Keratinocyte (primary cell): ENCODE results near the gene POM121L2.

Source experiments
- CTCF ChIP-seq, 3 experiments: IDR thresholded peaks in 1 of 3; conservative IDR thresholded peaks in 1 of 3; optimal IDR thresholded peaks in 1 of 3; 2 replicates in 2 of 3; 3 replicates in 1 of 3; pipeline versions ENCODE3 to v1.5.1; 2011; ENCODE audit warnings: low read length in 3 of 3, mild to moderate bottlenecking in 3 of 3, moderate library complexity in 2 of 3, control low read depth in 1 of 3, inconsistent platforms in 1 of 3; ENCODE audit not compliant: insufficient read depth in 2 of 3; ENCODE audit errors: extremely low read depth in 1 of 3
- EZH2 ChIP-seq: IDR thresholded peaks from one replicate; pipeline ENCODE4 v1.6.1; 2012; ENCODE audit warnings: inconsistent platforms, mild to moderate bottlenecking, low read length, moderate library complexity

DNA sequence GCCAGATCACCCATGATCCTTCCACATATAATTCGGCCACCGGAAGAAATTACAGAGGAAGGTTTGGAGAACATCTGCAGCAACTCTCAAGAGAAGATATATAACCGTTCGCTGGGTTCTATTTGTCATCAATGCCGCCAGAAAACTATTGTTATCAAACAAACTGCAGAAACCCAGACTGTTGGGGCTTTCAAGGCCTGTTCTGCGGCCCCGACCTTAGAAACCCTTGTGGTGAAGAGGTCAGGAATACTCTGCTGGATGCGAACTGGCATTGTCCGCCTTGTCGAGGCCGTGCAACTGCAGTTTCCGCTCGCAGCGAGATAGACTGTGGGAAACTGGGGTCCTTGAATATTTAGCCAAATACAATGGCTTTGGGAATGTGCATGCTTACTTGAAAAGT is 43.3 kb downstream of the POM121L2 start:
- TF ChIP-seq EZH2 (no peak), CTCF (optimal IDR thresholded peaks at IDR 0.05 in 1 of 3, IDR thresholded peaks at IDR 0.05 in 1 of 3, conservative IDR thresholded peaks at IDR 0.05 in 1 of 3; ENCODE audit: extremely low read depth in 1 of 3, insufficient read depth in 2 of 3, low read length in 3 of 3) (no peak)
